Inflammatory macrophage treated with lipopolysaccharide for 4 hours (primary cell): ENCODE results near the gene ABCB10.
A peak's percentile ranks its signal among the peaks of the same experiment; 100 is the strongest.
"Not testable (repeated sequence)": the region's sequence is repeated elsewhere in the genome, so short reads cannot be mapped to it uniquely, and the experiment has no call there.

Experiments used
- DNase-seq: peaks from one replicate; pipeline ENCODE4 v3.0.0-alpha.2; 2020

Gene ABCB10

DNA sequence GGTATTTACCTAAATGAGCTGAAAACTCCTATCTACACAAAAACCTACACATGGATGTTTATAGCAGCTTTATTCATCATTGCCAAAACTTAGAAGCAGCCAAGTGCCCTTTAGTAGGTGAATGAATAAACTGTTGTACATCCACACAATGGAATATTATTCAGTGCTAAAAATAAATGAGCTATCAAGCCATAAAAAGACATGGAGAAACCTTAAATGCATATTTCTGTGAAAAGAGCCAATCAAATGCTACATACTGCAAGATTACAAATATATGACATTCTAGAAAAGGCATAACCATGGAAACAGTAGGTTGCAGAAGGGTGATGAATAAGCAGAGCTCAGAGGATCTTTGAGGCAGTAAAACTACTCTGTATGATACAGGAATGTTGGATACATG, 23.3 kb downstream of the ABCB10 start:
- DNase-seq: no peak

GRCh38 chr1:229531326-229531725, 27.2 kb downstream of the ABCB10 start:
- DNase-seq: no peak

- DNase-seq: no peak
These were observed 28.9 kb downstream of the ABCB10 start for GRCh38 chr1:229529639-229530038.

DNA sequence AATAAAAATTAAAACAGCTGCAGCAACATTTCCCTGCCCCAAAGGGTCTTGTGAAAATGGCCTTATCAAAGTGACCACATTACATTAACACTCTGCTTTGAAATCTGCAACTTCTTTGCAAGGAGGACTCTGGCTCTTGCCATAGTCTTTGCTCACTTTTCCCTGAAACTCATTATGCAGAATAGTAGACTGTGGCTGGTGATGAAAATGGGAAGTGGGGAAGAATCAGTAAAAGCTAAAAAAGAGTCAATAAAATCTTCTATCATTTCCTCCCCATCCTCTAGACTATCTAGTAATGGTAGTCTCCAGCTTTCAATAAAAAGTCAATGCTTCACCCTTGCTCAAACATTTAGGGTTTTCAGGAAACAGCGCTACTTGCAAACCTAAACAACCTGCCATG, 31.8 kb downstream of the ABCB10 start:
- no peak for DNase-seq

GRCh38 chr1:229523052-229523451, 35.5 kb downstream of the ABCB10 start:
- no peak for DNase-seq

DNA sequence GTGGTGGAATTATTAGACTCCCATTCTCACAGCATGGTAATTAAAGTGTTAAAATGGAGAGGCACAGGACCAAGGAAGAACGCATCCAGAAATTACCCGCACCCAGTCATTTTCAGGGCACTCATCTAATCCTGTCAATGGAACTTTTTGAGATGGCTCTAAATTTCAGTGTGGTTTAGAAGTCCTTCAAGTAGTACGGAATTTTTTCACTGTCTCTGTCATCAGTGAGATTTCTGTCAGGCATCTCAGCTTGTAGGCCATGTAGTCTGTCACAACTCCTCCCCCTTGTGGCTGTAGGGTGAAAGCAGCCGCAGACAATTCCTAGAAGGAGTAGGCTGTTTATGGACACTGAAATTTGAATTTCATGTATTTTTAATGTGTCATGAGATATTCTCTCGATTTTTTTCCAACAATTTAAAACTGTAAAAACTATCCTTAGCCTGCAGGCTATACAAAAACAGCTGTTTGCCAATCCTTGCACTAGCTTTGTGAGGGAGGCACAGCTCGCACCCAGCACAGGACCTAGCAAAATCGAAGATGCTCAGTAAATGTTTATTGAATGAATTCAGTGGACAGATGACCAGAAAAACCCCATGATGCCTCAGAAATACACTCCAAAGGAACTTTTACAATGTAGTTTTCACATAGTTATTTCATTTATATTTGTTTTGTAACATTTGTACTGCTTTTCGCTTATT, 43.8 kb downstream of the ABCB10 start:
- DNase-seq: peak; percentile 71

DNA sequence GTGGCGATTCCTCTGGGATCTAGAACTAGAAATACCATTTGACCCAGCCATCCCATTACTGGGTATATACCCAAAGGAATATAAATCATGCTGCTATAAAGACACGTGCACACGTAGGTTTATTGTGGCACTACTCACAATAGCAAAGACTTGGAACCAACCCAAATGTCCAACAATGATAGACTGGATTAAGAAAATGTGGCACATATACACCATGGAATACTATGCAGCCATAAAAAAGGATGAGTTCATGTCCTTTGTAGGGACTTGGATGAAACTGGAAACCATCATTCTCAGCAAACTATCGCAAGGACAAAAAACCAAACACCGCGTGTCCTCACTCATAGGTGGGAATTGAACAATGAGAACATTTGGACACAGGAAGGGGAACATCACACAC, 46.9 kb downstream of the ABCB10 start:
- not testable (repeated sequence) for DNase-seq

GRCh38 chr1:229511201-229511600, 47.3 kb downstream of the ABCB10 start:
- peak; percentile 6 for DNase-seq

GRCh38 chr1:229509576-229509975, 48.9 kb downstream of the ABCB10 start:
- DNase-seq: peak; percentile 58

DNA sequence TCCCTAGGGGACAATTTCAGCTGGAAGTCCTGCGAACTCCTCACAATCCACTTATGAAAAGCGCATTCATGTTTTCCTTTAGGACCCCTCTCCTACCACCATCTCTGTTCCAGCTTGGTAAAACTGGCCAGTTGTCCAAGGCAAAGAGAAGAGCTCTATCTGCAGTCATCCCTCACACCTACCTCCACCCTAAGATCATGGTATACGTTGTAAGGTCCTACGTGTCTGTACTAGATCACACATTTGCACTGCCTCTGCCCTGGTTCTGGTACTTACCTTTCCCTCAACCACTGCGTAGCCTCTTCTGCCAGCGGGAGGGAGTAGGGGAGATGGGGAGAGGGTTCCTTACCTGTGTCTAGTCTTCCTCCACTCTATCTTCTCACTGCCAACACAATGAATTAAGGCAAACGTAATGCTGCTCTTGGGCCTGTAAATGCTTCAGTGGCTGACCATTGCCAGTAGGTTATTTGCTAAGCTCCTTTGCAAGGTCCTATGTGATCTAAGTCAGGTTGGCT, 49.6 kb downstream of the ABCB10 start:
- DNase-seq: no peak

DNA sequence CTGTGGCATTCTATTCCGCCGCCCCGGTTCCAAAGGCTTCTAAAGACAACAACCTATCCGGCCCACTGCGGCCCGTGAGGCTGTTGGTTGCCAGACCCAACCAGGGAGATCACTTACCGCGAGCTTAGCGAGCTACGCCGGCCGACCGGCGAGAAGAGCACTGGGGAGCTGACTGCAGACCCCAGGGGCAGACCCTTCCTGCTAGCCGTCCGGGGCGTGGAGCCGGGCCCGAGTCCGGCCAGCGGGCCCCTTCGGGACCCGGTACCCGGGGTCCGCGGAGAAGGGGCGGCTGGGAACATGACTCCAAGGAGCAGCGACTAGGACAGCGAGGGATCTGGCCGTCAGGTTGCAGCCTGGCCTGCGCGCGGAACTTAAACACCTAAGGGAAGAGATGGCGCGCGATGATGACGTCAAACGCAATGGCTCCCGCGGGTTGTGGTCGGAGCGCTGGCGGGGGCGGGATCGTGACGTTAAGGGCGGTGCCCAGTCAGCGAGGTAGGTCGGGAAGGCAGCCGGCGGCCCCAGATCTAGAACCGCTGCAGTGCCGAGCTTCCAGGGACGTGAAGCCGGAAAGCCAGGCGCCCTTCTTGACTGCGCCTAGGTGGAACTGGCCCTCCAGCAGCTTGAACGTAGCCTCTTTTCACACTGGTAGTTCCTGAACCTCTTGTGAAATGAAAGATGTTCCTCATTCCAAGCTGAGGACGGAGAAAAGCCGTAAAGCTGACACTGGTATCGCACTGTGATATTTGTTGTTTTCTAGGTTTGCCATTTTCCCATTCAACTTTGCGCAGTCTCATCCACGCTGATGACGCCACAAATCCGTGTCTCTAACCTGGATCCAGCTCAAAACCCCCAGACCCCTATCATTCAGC, 50.3 kb downstream of the ABCB10 start, which contains the start of gene NUP133:
TSS of gene NUP133 (minus strand) at position 391 of the 872 bp plus-strand sequence. CDS start at position 299, 92 bp downstream.
- peak; percentile 99 for DNase-seq

GRCh38 chr1:229507502-229507901, 51.0 kb downstream of the ABCB10 start:
- DNase-seq: no peak

DNA sequence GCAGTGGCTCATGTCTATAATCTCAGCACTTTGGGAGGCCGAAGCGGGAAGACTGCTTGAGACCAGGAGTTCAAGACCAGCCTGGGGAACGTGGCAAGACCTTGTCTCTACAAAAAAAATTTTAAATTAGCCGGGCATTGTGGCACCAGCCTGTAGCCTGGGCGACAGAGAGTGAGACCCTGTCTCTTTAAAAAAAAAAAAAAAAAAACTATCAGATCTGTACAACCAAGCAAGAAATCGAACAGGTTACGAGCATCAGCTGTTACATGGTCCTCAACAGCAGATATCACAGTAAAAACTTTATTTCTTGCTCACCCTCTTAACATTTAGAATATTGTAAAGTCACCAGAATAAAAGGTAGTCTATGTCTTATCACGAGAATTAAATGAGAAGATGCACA, 51.9 kb downstream of the ABCB10 start:
- no peak for DNase-seq

DNA sequence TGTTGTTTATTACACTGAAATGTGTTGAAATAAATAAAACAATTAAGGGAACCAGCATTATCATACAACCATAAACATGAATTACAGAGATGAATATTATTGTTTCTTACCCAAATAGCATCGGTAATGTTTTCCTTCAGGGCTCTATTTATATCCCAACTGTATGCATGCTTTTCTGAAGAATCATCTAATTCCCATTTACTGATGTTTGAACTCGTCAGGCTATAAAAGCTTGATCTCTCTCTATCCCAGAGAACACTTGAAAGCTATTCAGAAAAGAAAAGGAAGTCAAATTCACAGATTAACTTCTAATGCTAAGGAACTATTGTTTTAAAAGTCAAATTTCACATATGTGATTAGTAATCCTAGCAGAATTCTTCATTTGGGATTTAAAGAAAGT, 62.7 kb downstream of the ABCB10 start:
- DNase-seq: no peak

GRCh38 chr1:229487181-229487580, 71.3 kb downstream of the ABCB10 start:
- no peak for DNase-seq

GRCh38 chr1:229485318-229485717, 73.2 kb downstream of the ABCB10 start:
- no peak for DNase-seq

DNA sequence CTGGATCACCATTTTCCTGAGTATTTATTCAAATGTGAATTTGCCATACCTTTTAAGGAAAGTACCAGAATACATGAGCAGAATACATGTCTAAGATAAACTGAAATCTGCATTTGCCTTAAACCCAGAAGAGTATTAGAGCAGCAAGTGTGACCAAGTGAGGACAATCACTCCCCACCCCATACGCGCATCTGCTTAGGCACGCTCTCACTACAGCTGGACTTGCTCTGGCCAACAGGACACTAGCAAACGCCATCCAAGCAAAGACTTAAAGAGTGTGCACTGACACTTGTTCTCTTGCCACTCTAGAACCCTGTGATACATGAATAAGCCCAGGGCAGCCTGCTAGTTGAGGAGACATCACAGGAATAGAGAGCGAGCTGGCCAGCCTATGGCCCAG, 76.0 kb downstream of the ABCB10 start:
- DNase-seq: no peak

GRCh38 chr1:229480495-229480894, 78.0 kb downstream of the ABCB10 start:
- no peak for DNase-seq

- peak; percentile 15 for DNase-seq
These were observed 78.7 kb downstream of the ABCB10 start for GRCh38 chr1:229479660-229480399.

- no peak for DNase-seq
These were observed 79.7 kb downstream of the ABCB10 start for GRCh38 chr1:229478852-229479251.

- DNase-seq: not testable (repeated sequence)
These were observed 82.6 kb downstream of the ABCB10 start for GRCh38 chr1:229475859-229476258.

DNA sequence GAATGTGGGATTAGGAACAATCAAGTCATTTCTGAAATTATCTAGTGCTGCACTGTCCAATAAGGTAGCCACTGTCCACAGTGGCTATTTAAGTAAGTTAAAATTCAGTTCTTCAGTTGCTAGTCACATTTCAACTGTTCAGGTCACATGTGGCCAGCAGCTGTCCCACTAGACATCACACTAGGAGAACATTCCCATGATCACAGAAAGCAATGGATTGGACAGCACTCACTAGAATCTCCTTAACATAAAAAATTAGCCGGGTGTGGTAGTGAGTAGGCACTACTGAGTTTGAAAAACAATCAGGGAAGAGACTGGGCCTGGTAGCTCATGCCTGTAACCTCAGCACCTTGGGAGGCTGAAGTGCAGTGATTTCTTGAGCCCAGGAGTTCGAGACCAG, 84.0 kb downstream of the ABCB10 start:
- no peak for DNase-seq

GRCh38 chr1:229471175-229471574, 87.3 kb downstream of the ABCB10 start:
- no peak for DNase-seq
